GM21360 (cell line): ENCODE results near the gene LHX6.

Source experiments
- ATAC-seq: cut with Tn5 transposase; IDR thresholded peaks from one replicate; pipeline ENCODE4 v1.9.1; 2021; ENCODE audit warnings: mild to moderate bottlenecking, moderate library complexity; ENCODE audit not compliant: unreplicated experiment

LHX6 gene

DNA sequence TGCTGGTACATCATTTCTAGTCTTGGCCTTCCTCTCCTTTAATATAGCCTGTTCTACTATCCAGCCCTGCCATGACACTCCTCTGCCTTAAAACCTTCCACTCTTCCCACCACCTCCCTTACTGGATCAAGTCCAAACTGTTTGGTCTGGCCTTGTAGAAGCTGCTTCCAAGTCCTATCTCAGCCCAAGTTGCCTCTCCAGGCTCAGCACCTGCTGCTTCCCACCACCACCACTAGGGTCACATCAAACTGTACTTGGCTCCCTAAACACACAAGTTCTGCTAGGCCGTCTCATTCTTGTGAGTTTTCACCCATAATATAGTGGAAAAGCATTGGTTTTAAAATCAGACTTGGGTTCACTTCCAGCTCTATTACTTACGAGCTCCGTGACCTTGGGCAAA is 70.6 kb downstream of the LHX6 start:
- no peak for ATAC-seq

DNA sequence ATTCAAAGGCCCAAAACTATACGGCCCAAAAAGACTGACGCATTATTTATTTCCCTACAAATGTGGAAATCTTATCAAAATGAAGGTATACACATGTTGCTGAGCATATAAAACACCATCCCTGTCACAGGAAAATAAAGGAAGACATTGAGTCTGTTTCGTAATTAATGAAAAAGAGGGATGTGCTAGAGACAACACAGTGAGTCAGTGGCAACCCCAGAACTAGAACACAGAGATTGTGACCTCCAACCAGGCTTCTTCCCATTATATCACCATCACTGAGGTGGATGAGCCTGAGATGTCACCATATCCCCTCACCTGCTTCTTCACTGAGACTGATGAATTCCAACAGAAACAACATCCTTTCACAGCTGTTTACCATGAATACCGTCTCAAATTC is 73.0 kb downstream of the LHX6 start:
- no peak for ATAC-seq
